ACC112 (cell line): ENCODE data around the gene GRIK4.

Source experiments
- H2AFZ ChIP-seq: fragments of 200-600 bp; sonication (generic); one replicate; pipeline ENCODE4 v1.6.0; 2017; ENCODE audit warnings: antibody characterized with exemption, low read length; ENCODE audit not compliant: unreplicated experiment
- H3K27ac ChIP-seq: fragments of 200-600 bp; sonication (generic); 2 replicates; pipeline ENCODE4 v1.5.1; 2014; ENCODE audit warnings: low read depth, mild to moderate bottlenecking, antibody characterized with exemption, low read length, moderate library complexity
- H3K27me3 ChIP-seq: fragments of 200-600 bp; sonication (generic); 2 replicates; pipeline ENCODE4 v1.6.1; 2014; ENCODE audit warnings: mild to moderate bottlenecking, antibody characterized with exemption, low read length, moderate library complexity, mixed read lengths; ENCODE audit not compliant: insufficient read depth
- H3K36me3 ChIP-seq: fragments of 200-600 bp; sonication (generic); 2 replicates; pipeline ENCODE4 v1.6.1; 2016; ENCODE audit warnings: mild to moderate bottlenecking, antibody characterized with exemption, low read length, moderate library complexity, mixed read lengths; ENCODE audit not compliant: insufficient read depth
- H3K4me1 ChIP-seq: fragments of 200-600 bp; sonication (generic); one replicate; pipeline ENCODE4 v1.6.1; 2016; ENCODE audit warnings: low read length, mixed read lengths; ENCODE audit not compliant: insufficient read depth, unreplicated experiment, control insufficient read depth
- H3K4me3 ChIP-seq: fragments of 200-600 bp; sonication (generic); 2 replicates; pipeline ENCODE4 v1.5.1; 2014; ENCODE audit warnings: mild to moderate bottlenecking, low read depth, low read length
- H3K79me2 ChIP-seq: fragments of 200-600 bp; sonication (generic); one replicate; pipeline ENCODE4 v1.6.0; 2016; ENCODE audit warnings: low read length; ENCODE audit not compliant: control insufficient read depth, unreplicated experiment, insufficient read depth

Gene GRIK4

GRCh38 chr11:120627327-120628163 is 116.0 kb downstream of the GRIK4 start:
- no peaks in the 10 kb centered on the region for H3K36me3 ChIP-seq
- H3K27ac ChIP-seq = no peak overlapping the region
- no peak overlapping the region for H3K4me3 ChIP-seq
- no peaks in the 10 kb centered on the region for H3K4me1 ChIP-seq
- no peaks in the 10 kb centered on the region for H3K79me2 ChIP-seq
- no peak overlapping the region for H2AFZ ChIP-seq
- H3K27me3 ChIP-seq = peaks cover 73% of the 10 kb centered on the region

GRCh38 chr11:120629407-120630080 is 118.0 kb downstream of the GRIK4 start:
- H3K36me3 ChIP-seq = no peaks in the 10 kb centered on the region

GRCh38 chr11:120630122-120630521 is 118.6 kb downstream of the GRIK4 start:
- Histone ChIP-seq H3K4me3 (no peak overlapping the region), H3K4me1 (no peaks in the 10 kb centered on the region), H3K27me3 (peaks cover 72% of the 10 kb centered on the region), H3K36me3 (no peaks in the 10 kb centered on the region), H2AFZ (no peak overlapping the region), H3K79me2 (no peaks in the 10 kb centered on the region), H3K27ac (no peak overlapping the region)

More at GRCh38 chr11:120629407-120630080, 118.0 kb downstream of the GRIK4 start:
- no peak overlapping the region for H3K4me3 ChIP-seq
- H2AFZ ChIP-seq = no peak overlapping the region
- no peak overlapping the region for H3K27ac ChIP-seq
- peaks cover 76% of the 10 kb centered on the region for H3K27me3 ChIP-seq
- no peaks in the 10 kb centered on the region for H3K79me2 ChIP-seq
- H3K4me1 ChIP-seq = no peaks in the 10 kb centered on the region

- Histone ChIP-seq H3K79me2 (no peaks in the 10 kb centered on the region), H2AFZ (no peak overlapping the region), H3K4me1 (no peaks in the 10 kb centered on the region), H3K4me3 (no peak overlapping the region), H3K27me3 (peaks cover 56% of the 10 kb centered on the region), H3K36me3 (no peaks in the 10 kb centered on the region), H3K27ac (no peak overlapping the region)
These were observed 121.0 kb downstream of the GRIK4 start for GRCh38 chr11:120632579-120632978.

- H3K4me1 ChIP-seq = no peaks in the 10 kb centered on the region
- peaks cover 49% of the 10 kb centered on the region for H3K27me3 ChIP-seq
- H3K4me3 ChIP-seq = no peak overlapping the region
- H3K79me2 ChIP-seq = no peaks in the 10 kb centered on the region
- H3K36me3 ChIP-seq = no peaks in the 10 kb centered on the region
- H2AFZ ChIP-seq = no peak overlapping the region
- H3K27ac ChIP-seq = no peak overlapping the region
These were observed 122.3 kb downstream of the GRIK4 start for GRCh38 chr11:120633616-120634393.

- Histone ChIP-seq H2AFZ (no peak overlapping the region), H3K36me3 (no peaks in the 10 kb centered on the region), H3K27me3 (peaks cover 46% of the 10 kb centered on the region), H3K4me3 (no peak overlapping the region), H3K79me2 (no peaks in the 10 kb centered on the region), H3K4me1 (no peaks in the 10 kb centered on the region), H3K27ac (no peak overlapping the region)
These were observed 123.2 kb downstream of the GRIK4 start for GRCh38 chr11:120634706-120635105.

- no peak overlapping the region for H2AFZ ChIP-seq
- peaks cover 45% of the 10 kb centered on the region for H3K27me3 ChIP-seq
- no peak overlapping the region for H3K4me3 ChIP-seq
- H3K79me2 ChIP-seq = no peaks in the 10 kb centered on the region
- no peaks in the 10 kb centered on the region for H3K4me1 ChIP-seq
- H3K36me3 ChIP-seq = no peaks in the 10 kb centered on the region
- no peak overlapping the region for H3K27ac ChIP-seq
These were observed 123.7 kb downstream of the GRIK4 start for GRCh38 chr11:120635136-120635810.

GRCh38 chr11:120637131-120637530 is 125.6 kb downstream of the GRIK4 start:
- Histone ChIP-seq H2AFZ (no peak overlapping the region), H3K27ac (no peak overlapping the region), H3K27me3 (peaks cover 43% of the 10 kb centered on the region), H3K79me2 (no peaks in the 10 kb centered on the region), H3K4me1 (no peaks in the 10 kb centered on the region), H3K36me3 (no peaks in the 10 kb centered on the region), H3K4me3 (no peak overlapping the region)

- H3K4me1 ChIP-seq = no peaks in the 10 kb centered on the region
- H3K36me3 ChIP-seq = no peaks in the 10 kb centered on the region
- H3K27ac ChIP-seq = no peak overlapping the region
- no peaks in the 10 kb centered on the region for H3K79me2 ChIP-seq
- no peak overlapping the region for H2AFZ ChIP-seq
- H3K4me3 ChIP-seq = no peak overlapping the region
- H3K27me3 ChIP-seq = peaks cover 61% of the 10 kb centered on the region
These were observed 130.8 kb downstream of the GRIK4 start for GRCh38 chr11:120642196-120642894.

GRCh38 chr11:120643284-120643683 is 131.7 kb downstream of the GRIK4 start:
- Histone ChIP-seq H3K36me3 (no peaks in the 10 kb centered on the region), H3K4me1 (no peaks in the 10 kb centered on the region), H3K27me3 (peaks cover 64% of the 10 kb centered on the region), H2AFZ (no peak overlapping the region), H3K79me2 (no peaks in the 10 kb centered on the region), H3K27ac (no peak overlapping the region), H3K4me3 (no peak overlapping the region)
